HG02571 (cell line): ENCODE results near the gene RNF111.
"Not testable (repeated sequence)": the region's sequence is repeated elsewhere in the genome, so short reads cannot be mapped to it uniquely, and the experiment has no call there.

Experiments
- ATAC-seq: cut with Tn5 transposase; IDR thresholded peaks from one replicate; pipeline ENCODE4 v1.9.1; 2021; ENCODE audit warnings: mild to moderate bottlenecking, moderate library complexity; ENCODE audit not compliant: unreplicated experiment

Gene RNF111

GRCh38 chr15:59052915-59053407 is 65.5 kb downstream of the RNF111 start:
- no peak for ATAC-seq

GRCh38 chr15:59053482-59053881 is 66.0 kb downstream of the RNF111 start:
- no peak for ATAC-seq

- no peak for ATAC-seq
Observed at GRCh38 chr15:59059076-59059597, 71.7 kb downstream of the RNF111 start.

GRCh38 chr15:59060348-59060747 is 72.9 kb downstream of the RNF111 start:
- no peak for ATAC-seq

- ATAC-seq: no peak
Observed at GRCh38 chr15:59063042-59063441, 75.6 kb downstream of the RNF111 start.

- ATAC-seq: no peak
Observed at GRCh38 chr15:59069430-59069829, 82.0 kb downstream of the RNF111 start.

- no peak for ATAC-seq
Observed at GRCh38 chr15:59074607-59075006, 87.1 kb downstream of the RNF111 start.

GRCh38 chr15:59087731-59088130 is 100.3 kb downstream of the RNF111 start:
- ATAC-seq: no peak

- no peak for ATAC-seq
Observed at GRCh38 chr15:59094077-59094476, 106.6 kb downstream of the RNF111 start.

GRCh38 chr15:59096429-59096828 is 109.0 kb downstream of the RNF111 start:
- ATAC-seq: no peak

- ATAC-seq: no peak
Observed at GRCh38 chr15:59099162-59099685, 111.8 kb downstream of the RNF111 start.

GRCh38 chr15:59104602-59104911 is 117.1 kb downstream of the RNF111 start:
- peak; percentile 31 for ATAC-seq

GRCh38 chr15:59104912-59105732 is 117.7 kb downstream of the RNF111 start, which contains the start of gene CCNB2:
CCNB2 (plus strand) TSS chr15:59105146; CDS start chr15:59105269, 123 bp downstream.
- peak; percentile 98 for ATAC-seq

GRCh38 chr15:59105854-59106253 is 118.4 kb downstream of the RNF111 start:
- ATAC-seq: no peak

GRCh38 chr15:59111251-59111650 is 123.8 kb downstream of the RNF111 start:
- ATAC-seq: no peak

- ATAC-seq: no peak
Observed at GRCh38 chr15:59115047-59115446, 127.6 kb downstream of the RNF111 start.

- no peak for ATAC-seq
Observed at GRCh38 chr15:59116141-59116540, 128.7 kb downstream of the RNF111 start.

GRCh38 chr15:59116771-59117170 is 129.3 kb downstream of the RNF111 start:
- no peak for ATAC-seq

- no peak for ATAC-seq
Observed at GRCh38 chr15:59119625-59120024, 132.2 kb downstream of the RNF111 start.

- ATAC-seq: no peak
Observed at GRCh38 chr15:59120937-59121336, 133.5 kb downstream of the RNF111 start.

GRCh38 chr15:59124261-59124660 is 136.8 kb downstream of the RNF111 start:
- ATAC-seq: no peak

- ATAC-seq: not testable (repeated sequence)
Observed at GRCh38 chr15:59125683-59126082, 138.2 kb downstream of the RNF111 start.
